NCI-H446 treated with DMSO at 0.1 percent for 48 hours (cell line): ENCODE results near the gene NOTO.
A peak's percentile ranks its signal among the peaks of the same experiment; 100 is the strongest.
"Not testable (repeated sequence)": the region's sequence is repeated elsewhere in the genome, so short reads cannot be mapped to it uniquely, and the experiment has no call there.

Source experiments
- DNase-seq: peaks from one replicate; lab custom pipeline; 2025; lab: John Stamatoyannopoulos, UW

Gene NOTO

GRCh38 chr2:73200281-73200680, 2.1 kb upstream of the NOTO start:
- not testable (repeated sequence) for DNase-seq

GRCh38 chr2:73203055-73203681, 794 bp downstream of the NOTO start:
- no peak for DNase-seq

DNA sequence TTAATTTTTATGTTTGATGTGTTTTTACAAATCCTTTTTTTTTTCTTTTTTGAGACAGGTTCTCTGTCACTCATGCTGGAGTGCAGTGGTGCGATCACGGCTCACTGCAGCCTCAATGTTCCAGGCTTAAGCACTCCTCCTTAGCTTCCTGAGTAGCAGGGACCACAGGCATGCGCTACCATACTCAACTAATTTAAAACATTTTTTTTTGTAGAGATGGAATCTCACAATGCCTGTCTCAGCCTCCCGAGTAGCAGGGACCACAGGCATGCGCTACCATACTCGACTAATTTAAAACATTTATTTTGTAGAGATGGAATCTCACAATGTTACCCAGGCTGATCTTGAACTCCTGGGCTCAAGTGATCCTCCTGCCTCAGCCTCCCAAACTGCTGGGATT, 3.2 kb downstream of the NOTO start:
- DNase-seq: no peak

GRCh38 chr2:73208258-73208657, 5.9 kb downstream of the NOTO start:
- DNase-seq: no peak

DNA sequence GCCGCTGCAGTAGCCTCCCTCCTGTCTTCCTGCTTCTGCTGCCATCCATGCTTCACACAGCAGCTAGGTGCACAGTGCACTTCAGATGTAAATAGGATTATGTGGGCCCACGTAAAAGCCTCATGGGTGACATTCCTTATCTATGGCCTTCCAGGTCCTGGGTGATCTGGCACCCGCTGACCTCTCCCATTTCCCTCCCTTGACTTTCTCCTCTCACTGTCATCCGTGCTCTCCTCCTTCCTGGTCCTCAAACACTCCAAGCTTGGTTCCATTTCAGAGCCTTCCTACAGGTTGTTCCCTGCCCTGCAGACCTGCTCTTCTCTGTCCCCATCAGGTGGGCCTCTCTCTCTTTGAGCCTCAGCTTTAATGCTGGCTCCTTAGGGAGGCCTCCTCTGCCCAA, 7.6 kb downstream of the NOTO start:
- no peak for DNase-seq

GRCh38 chr2:73210696-73211095, 8.3 kb downstream of the NOTO start:
- DNase-seq: no peak

DNA sequence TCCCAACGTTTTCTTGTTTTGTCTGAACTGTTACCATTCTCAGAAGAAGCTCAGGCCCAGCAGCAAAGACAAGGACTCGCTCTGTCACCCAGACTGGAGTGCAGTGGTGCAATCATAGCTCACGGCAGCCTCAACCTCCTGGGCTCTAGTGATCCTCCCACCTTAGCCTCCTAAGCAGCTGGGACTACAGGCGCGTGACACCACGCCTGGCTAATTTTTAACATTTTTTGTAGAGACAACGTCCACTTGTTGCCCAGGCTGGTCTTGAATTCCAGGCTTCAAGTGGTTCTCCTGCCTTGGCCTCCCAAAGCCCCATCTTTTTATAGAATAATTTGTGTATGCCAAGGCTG, 9.7 kb downstream of the NOTO start:
- DNase-seq: no peak

- peak; percentile 17 for DNase-seq
These were observed 10.2 kb downstream of the NOTO start for GRCh38 chr2:73212448-73213176.

- peak; percentile 51 for DNase-seq
These were observed 12.0 kb downstream of the NOTO start, which contains the start of gene SMYD5 for GRCh38 chr2:73214120-73215035. Gene SMYD5 (plus strand): TSS chr2:73214245. CDS start chr2:73214267, 22 bp downstream.

DNA sequence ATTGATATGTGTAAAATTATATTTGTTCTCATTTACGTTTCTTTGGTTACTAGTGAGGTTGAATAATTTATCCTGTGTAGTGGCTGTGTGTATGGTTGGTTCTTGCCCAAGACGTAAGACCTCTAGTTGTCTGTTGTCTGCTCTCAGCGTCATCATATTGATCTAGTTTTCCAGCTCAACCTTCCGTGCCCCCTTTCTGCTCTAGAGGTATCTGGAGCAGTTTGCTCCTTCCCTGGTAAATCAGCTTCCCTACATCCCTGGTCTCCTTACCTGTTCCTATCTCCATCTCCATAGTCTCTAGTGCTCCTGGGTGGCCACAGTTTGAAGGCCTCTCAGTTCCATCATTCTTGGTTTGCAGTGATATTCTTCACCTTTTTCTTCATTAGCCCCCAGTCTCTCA, 12.9 kb downstream of the NOTO start:
- DNase-seq: no peak

GRCh38 chr2:73217160-73217559, 14.8 kb downstream of the NOTO start:
- no peak for DNase-seq

GRCh38 chr2:73217826-73218225, 15.5 kb downstream of the NOTO start:
- no peak for DNase-seq

DNA sequence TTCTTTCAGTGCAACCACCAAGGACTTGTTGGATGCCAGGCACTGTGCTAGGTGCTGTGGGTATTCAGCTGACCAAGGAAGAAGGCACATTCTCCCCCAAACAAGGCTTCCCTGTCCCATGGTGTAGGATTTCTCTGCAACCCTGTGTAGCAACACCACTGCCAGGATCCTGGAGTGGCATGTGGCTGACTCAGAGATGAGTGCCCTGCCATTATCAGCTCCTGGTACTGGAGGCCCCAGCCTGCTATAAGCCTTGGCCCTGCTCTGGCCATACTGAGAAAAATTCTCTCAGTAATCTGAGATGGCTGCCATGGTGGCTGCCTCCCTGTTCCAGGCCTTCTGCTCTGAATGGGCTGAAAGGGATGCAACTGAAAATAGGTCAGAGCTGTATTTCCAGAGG, 15.9 kb downstream of the NOTO start:
- no peak for DNase-seq

- DNase-seq: no peak
These were observed 21.4 kb downstream of the NOTO start for GRCh38 chr2:73223821-73224220.

DNA sequence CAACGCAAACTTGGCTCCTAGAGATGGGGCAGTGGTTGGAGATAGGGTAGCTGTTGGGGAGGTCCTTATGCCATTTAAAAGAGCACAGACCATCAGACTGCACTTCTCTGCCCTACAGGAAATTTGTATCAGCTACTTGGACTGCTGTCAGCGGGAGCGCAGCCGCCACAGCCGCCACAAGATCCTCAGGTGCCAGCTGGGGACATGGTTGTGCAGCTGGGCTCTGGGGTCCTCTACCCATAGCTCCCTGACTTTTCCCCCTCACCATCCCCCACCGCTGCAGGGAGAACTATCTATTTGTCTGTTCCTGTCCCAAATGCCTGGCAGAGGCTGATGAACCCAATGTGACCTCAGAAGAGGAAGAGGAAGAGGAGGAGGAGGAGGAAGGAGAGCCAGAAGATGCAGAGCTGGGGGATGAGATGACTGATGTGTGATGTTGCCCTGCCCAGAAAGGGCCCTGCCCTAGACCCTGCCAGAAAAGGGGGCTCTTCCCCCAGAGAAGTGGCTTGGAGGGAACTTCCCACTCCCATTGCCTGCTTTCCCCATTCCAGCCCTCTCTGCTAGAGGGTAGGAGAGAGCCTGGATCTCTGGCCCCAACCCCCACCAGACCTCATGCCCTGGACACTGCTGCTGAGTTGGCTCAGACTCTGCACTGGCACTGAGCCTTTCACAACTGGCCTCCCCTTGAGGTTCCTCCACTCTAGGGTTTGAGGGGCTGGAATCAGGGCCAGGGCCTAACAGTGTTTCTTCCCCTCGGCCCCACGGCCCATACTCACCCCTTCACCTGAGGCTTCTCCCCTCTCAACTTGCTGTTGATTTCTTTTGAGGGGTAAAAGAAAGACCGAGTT, 23.4 kb downstream of the NOTO start:
- DNase-seq: no peak

DNA sequence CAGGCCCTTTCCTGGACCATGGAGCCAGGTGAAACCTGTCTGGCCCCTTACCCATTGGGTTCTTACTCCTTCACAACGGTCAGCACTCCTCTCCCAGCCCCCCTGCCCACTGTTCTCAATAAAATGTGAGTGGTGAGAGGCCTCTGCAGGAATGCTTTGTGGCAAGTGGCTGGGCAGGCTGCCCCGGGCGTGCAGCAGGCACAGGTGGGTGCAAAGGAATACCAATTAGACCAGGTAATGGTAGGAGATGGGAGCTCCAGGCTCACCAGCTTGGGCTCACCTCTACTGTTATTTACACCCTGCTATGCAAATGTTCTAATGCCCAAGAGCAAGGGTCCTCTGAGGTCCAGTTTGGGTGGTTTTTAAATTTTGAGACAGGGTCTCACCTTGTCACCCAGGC, 24.7 kb downstream of the NOTO start:
- DNase-seq: no peak

DNA sequence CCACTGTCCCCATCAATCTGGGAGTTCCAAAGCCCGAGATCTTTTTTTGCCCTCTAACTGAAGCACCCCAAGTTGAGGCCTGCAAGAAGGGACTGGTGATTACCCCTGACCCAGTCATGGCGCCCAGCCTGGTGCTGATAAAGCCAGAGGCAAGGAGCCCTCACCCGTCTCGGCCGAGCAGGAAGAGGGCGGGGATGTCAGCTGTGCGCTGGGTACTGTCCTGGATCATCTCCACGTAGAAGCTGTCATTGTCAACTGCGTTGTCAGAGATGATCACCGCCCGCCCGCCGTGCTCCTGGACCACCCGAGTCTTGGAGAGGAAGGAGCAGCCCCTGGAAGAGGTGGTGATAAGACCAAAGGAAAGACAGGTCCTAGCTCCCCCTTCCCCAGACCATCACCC, 26.3 kb downstream of the NOTO start:
- DNase-seq: no peak

DNA sequence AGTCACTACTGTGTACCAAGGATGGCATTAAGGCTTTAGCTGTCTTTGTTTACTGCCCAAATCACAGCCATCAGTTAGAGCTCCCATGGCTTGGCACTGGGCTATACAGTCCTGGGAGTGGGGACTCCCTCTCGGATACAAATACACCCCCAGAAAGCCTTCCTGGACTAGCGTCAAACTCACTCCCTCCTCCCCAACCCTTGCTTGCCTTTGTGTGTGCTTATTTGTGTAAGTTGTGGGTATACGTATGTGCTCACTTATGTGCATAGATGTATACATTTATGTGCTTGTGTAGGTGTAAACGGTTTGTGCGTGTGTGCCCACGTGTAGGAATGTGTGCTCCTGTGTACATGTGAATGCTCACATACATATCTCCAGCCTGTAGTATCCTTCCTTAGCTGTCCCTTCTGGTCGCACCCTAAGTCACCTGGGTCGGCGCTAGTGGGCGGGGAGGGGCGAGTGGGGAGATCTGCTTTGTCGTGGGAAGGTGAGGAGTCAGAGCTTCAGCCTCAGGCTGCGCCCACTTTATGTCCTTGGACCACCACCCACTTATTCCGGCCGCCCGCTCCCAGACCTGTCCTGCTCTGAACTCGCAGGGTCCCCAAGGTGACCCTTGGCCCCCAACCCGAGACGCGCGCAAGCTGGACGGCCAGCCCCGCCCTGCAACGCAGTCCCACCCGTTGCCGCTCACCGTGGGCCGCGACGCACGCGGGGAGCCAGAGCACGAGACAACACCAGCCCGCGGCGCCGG, 30.2 kb downstream of the NOTO start:
- no peak for DNase-seq

DNA sequence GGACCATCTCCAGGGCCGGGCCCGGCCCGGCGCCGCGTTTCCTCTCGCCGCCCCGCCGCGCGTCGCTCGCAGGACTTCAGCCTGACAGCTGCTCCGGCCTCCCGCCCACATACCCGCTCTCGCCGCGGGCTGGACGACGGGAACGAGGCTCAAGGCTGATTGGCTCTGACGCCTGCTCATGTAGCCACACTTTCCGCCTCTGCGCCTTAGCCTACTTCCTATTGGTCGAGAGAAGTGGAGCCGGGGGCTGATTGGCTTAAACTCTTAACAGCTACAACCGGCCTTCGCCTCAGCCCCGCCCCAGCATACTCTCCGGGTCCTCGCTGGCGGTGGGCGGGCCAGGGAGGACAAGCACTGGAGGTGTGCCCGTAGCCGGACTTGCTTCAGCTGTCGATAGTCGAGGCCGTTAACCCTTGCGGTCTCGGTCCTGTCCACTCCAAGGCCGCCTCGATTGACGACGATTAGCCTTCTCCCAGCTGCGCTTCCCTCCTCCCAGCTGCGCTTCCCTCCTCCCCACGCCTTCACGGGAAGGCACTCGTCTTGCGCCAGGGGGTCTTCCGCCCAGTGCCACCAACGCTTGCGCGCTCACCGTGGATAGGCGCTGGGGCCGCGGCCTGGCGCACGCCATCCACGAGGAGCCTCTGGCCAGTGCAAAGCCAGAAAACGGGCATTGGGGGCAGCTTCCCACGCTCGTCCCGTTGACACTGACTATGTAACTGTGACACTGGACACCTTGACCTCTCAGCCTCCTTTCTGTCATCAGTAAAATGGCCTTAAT, 31.0 kb downstream of the NOTO start, which contains the start of gene PRADC1:
Gene PRADC1 (minus strand): TSS at position 86 of the 778 bp plus-strand sequence. CDS start 79 bp downstream, at position 7.
- DNase-seq: peak; percentile 99
